GM19099 (cell line): ENCODE data around the gene CLTB.
A peak's percentile ranks its signal among the peaks of the same experiment; 100 is the strongest.

ENCODE experiments used
- POLR2A ChIP-seq: IDR thresholded peaks from 3 replicates; pipeline ENCODE4 v1.6.1; 2011; ENCODE audit warnings: low read depth; ENCODE audit not compliant: insufficient read length; ENCODE audit errors: extremely low read depth

CLTB gene, protein sequence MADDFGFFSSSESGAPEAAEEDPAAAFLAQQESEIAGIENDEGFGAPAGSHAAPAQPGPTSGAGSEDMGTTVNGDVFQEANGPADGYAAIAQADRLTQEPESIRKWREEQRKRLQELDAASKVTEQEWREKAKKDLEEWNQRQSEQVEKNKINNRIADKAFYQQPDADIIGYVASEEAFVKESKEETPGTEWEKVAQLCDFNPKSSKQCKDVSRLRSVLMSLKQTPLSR

GRCh38 chr5:176415952-176416924, at the start of gene CLTB:
CLTB (minus strand) TSS chr5:176416539; CDS start chr5:176416363, 176 bp downstream.
- TF ChIP-seq POLR2A: peak; percentile 69

DNA sequence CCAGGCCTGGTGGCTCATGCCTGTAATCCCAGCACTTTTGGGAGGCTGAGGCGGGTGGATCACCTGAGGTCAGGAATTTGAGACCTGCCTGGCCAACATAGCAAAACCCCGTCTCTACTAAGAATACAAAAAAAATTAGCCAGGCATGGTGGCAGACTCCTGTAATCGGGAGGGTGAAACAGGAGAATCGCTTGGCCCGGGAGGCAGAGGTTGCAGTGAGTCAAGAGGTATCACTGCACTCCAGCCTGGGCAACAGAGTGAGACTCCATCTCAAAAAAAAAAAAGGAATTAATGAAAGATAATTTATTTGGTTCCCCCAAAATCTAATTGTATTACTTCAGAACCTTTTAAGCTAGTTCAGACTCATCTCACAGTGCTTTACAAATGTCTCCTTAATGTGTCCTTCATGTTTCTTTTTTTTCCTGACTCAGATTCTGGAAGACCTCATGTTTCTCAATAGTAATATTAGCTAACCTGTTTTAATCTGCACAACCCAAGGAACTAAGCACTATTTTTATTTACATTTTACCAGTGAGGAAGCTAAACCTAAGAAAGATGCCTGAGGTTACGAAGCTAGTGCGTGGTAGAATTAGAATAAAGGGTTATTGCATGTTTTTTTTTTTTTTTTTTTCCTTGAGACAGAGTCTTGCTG, 46.9 kb upstream of the CLTB start:
- no peak for TF ChIP-seq POLR2A

DNA sequence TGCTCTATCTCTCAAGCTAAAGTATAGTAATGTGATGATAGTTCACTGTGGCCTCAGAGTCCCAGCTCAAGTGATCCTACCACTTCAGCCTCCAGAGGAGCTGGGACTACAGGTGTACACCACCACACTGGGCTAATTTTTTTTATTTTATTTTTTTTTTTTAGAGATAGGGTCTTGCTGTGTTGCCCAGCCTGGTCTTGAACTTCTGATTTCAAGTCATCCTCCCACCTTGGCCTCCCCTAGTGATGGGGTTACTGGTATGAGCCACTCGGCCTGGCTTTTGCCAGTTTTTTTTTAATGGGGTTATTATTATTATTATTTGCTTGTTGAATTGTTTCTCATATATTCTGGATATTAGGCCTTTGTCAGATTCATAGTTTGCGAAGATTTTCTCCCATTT, 45.0 kb upstream of the CLTB start:
- TF ChIP-seq POLR2A: no peak

DNA sequence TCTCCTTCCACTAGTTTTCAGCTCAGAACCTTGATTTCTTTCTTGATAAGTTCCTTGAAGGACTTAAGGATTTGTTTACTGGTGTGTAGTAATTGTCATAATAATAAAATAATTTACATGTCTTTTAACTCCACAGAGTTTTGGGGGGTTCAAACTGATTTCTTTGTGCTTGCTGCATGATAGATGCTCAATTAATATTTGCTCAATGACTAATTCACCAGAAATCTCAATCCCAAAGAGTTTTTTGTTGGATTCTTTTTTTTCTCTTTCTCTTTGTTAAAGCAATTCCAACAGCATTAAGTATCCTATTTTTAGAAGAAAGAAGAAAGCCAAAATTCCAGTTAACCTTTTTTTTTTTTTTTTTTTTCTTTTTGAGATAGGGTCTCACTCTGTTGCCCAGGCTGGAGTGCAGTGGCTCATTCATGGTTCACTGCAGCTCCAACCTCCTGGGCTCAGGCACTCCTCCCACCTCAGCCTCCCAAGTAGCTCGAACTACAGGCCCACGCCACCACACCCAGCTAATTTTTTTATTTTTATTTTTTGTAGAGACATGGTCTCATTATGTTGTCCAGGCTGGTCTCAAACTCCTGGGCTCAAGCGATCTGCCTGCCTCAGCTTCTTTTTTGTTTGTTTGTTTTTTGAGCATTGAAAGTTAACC, 42.7 kb upstream of the CLTB start:
- TF ChIP-seq POLR2A: no peak

DNA sequence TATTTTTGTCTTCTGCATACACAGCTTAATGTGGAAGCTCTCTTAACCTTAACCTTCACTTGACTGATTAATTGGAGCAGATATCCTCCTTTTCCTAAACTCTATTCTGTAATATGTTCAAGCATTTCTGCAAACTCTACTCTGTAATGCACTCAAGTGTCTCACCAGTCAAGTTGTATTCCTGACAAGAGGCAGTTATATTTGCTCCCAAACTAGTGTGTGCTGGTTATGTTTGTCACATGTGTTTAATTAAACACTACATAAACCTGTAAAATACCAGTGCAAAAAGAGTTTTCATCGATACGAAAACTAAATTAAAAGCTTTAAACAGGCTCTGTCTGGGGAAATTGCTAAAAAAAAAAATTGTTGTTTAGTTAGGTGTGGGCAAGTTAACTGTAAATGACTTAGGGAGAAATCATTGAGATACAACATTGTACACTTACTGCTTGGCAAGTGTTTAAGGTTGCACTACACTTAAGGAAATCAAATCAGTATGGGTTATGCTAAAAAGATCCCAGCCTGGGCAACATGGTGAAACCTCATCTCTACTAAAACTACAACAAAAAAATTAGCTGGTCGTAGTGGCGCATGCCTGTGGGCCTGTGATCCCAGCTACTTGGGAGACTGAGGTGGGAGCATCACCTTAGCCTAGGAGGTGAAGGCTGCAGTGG, 38.5 kb upstream of the CLTB start:
- no peak for TF ChIP-seq POLR2A

- no peak for TF ChIP-seq POLR2A
Observed at GRCh38 chr5:176450077-176450476, 33.7 kb upstream of the CLTB start.

- peak; percentile 91 for TF ChIP-seq POLR2A
Observed at GRCh38 chr5:176447978-176448608, 31.8 kb upstream of the CLTB start, which contains the start of gene FAF2. FAF2 (plus strand) TSS chr5:176448385; CDS start chr5:176448408, 23 bp downstream.

- no peak for TF ChIP-seq POLR2A
Observed at GRCh38 chr5:176447591-176447977, 31.2 kb upstream of the CLTB start.

- TF ChIP-seq POLR2A: no peak
Observed at GRCh38 chr5:176446884-176447590, 30.7 kb upstream of the CLTB start.

DNA sequence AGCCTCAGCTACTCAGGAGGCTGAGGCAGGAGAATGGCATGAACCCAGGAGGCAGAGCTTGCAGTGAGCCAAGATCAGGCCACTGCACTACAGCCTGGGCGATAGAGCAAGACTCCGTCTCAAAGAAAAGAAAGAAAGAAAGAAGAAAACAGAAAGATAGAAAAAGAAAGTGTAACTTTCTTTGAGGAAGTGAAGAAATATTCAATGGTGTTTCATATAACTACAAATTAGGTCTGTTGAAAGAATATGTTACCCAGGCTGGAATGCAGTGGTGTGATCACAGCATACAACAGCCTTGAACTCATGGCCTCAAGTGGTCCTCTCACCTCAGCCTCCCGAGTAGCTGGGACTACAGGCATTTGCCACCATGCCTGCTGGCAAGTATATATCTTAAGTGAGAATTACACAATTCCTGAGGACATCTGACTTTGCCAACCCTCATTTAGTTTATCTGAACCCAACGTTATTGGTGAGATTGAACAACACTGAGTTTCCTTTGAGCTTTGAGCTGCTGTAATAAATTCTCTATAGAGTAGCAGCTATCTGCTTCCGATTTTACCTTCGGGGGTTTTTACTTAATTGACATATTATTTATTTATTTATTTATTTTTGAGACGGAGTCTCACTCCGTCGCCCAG, 29.8 kb upstream of the CLTB start:
- no peak for TF ChIP-seq POLR2A

GRCh38 chr5:176444742-176445141, 28.4 kb upstream of the CLTB start:
- no peak for TF ChIP-seq POLR2A

DNA sequence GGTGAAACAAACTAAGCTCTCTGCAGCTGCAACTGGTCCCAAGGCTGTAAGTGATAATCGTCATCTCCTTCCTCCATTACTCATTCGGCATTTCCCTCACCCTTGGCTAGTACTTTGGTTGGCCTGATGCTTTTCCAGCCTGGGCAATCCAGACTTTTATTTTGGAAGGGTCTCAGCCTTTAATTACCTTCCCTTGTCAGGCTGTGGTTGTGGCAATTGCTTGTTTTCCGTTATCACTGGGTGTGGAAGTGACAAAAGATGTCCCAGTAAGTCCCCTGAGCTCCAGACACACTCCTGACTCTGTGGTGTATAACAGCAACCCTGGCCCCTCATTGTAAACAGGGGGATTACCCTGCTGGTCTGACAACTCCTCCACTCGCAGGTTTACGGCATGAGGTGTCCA, 25.6 kb upstream of the CLTB start:
- TF ChIP-seq POLR2A: no peak
